GM12878 (cell line): ENCODE results near the gene ATP8B1. TPM values are rescaled to one million over a fixed set of nuclear protein-coding genes. Genes with fewer than 3 reads are reported as not detected.

Experiments used
- ATAC-seq: fragments of 200-7000 bp; cut with Tn5 transposase; 3 replicates; pipeline ENCODE4 v1.9.1; 2020; ENCODE audit warnings: mild to moderate bottlenecking, moderate library complexity
- BruUV-seq: library from RNA; stranded (reverse); fragments of 400-500 nt; replicated peaks from 2 replicates; lab custom pipeline; 2021; lab: Mats Ljungman, UMichigan
- CTCF ChIA-PET: fragments of 300-600 bp; sonication (Branson Sonifier 250); formaldehyde crosslinking; extraction: SDS; loops from one replicate; lab custom pipeline; 2021; ENCODE audit warnings: inconsistent platforms; lab: Yijun Ruan, JAX
- POLR2A ChIA-PET: fragments of 350-600 bp; formaldehyde crosslinking; extraction: SDS; loops from one replicate; lab custom pipeline; 2021; ENCODE audit warnings: inconsistent platforms; lab: Charles Lee
- RAD21 ChIA-PET: fragments of 300-600 bp; sonication (Branson Sonifier 250); formaldehyde crosslinking; loops from one replicate; lab custom pipeline; 2023; ENCODE audit warnings: antibody characterized with exemption; ENCODE audit not compliant: unreplicated experiment; lab: Charles Lee
- SMC1A ChIA-PET: fragments of 300-600 bp; sonication (Branson Sonifier 250); formaldehyde crosslinking; loops from one replicate; lab custom pipeline; 2023; ENCODE audit not compliant: unreplicated experiment, uncharacterized antibody; lab: Charles Lee
- DNase-seq: peaks from one replicate; pipeline ENCODE4 v3.0.0-alpha.2; 2011; ENCODE audit warnings: low read depth, low spot score
- FAIRE-seq: peaks from 3 replicates; lab custom pipeline; 2011; peaks lifted over from hg19 to GRCh38; lab: Jason Lieb, UNC
- H2AFZ ChIP-seq: 2 replicates; pipeline ENCODE4 v1.6.0; 2011; ENCODE audit warnings: low read depth, low read length, control low read depth; ENCODE audit not compliant: control insufficient read depth
- H3K27ac ChIP-seq: 2 replicates; pipeline ENCODE4 v1.5.1; 2011; ENCODE audit warnings: control low read depth; ENCODE audit not compliant: control insufficient read depth, insufficient read depth
- H3K27me3 ChIP-seq, 2 experiments: replicated peaks in 1 of 2; 2 replicates each; pipeline versions ENCODE4 v1.6.0 to v1.6.1; 2011; ENCODE audit warnings: low read length in 1 of 2; ENCODE audit not compliant: control insufficient read depth in 2 of 2, insufficient read depth in 2 of 2
- H3K36me3 ChIP-seq, 2 experiments: 2 replicates each; pipeline ENCODE4 v1.5.1; 2011; ENCODE audit warnings: low read length in 1 of 2; ENCODE audit not compliant: control insufficient read depth in 2 of 2, insufficient read depth in 2 of 2
- H3K4me1 ChIP-seq: 2 replicates; pipeline ENCODE4 v1.6.1; 2011; ENCODE audit warnings: mild to moderate bottlenecking, low read length, moderate library complexity, mixed read lengths; ENCODE audit not compliant: control insufficient read depth, insufficient read depth
- H3K4me2 ChIP-seq: 2 replicates; pipeline ENCODE4 v1.6.0; 2011; ENCODE audit warnings: control low read depth; ENCODE audit not compliant: control insufficient read depth, insufficient read depth
- H3K4me3 ChIP-seq: fragments of 200-600 bp; sonication (generic); 2 replicates; pipeline ENCODE4 v1.5.1; 2016
- H3K79me2 ChIP-seq: 2 replicates; pipeline ENCODE4 v1.6.0; 2011; ENCODE audit warnings: low read length; ENCODE audit not compliant: control insufficient read depth, insufficient read depth
- H3K9ac ChIP-seq: 2 replicates; pipeline ENCODE4 v1.8.0; 2011; ENCODE audit warnings: low read length, control low read depth, mixed read lengths; ENCODE audit not compliant: control insufficient read depth, insufficient read depth
- H3K9me3 ChIP-seq: replicated peaks from 3 replicates; pipeline ENCODE4 v1.5.1; 2011; ENCODE audit warnings: mild to moderate bottlenecking, low read length; ENCODE audit not compliant: control insufficient read depth, insufficient read depth
- H4K20me1 ChIP-seq: 2 replicates; pipeline ENCODE4 v1.6.0; 2011; ENCODE audit not compliant: control insufficient read depth, insufficient read depth
- HDAC6 ChIP-seq: fragments of 200-600 bp; sonication (generic); IDR thresholded peaks from one replicate; pipeline ENCODE4 v1.8.0; 2017; ENCODE audit warnings: antibody characterized with exemption; ENCODE audit not compliant: unreplicated experiment
- MTA2 ChIP-seq: fragments of 450-650 bp; IDR thresholded peaks from 2 replicates; pipeline ENCODE4 v1.6.1; 2016; ENCODE audit warnings: low read depth, mild to moderate bottlenecking, moderate library complexity
- NBN ChIP-seq: fragments of 450-650 bp; IDR thresholded peaks from 2 replicates; pipeline ENCODE4 v1.6.1; 2016
- NKRF ChIP-seq: fragments of 450-650 bp; conservative IDR thresholded peaks from 2 replicates; pipeline ENCODE4 v1.6.1; 2017; ENCODE audit warnings: mild to moderate bottlenecking, moderate library complexity
- RAD21 ChIP-seq: IDR thresholded peaks from 2 replicates; pipeline ENCODE4 v1.6.1; 2011; ENCODE audit warnings: mild to moderate bottlenecking, low read depth, low read length, moderate library complexity; ENCODE audit not compliant: insufficient read depth
- RBBP5 ChIP-seq: fragments of 200-600 bp; sonication (generic); conservative IDR thresholded peaks from 2 replicates; pipeline ENCODE4 v1.6.1; 2016
- SUPT20H ChIP-seq: IDR thresholded peaks from 2 replicates; pipeline ENCODE4 v1.6.1; 2011; ENCODE audit warnings: low read depth, mild to moderate bottlenecking, low read length, moderate library complexity, borderline replicate concordance; ENCODE audit not compliant: control insufficient read depth
- USF1 ChIP-seq: IDR thresholded peaks from 2 replicates; pipeline ENCODE4 v1.6.1; 2011; ENCODE audit warnings: borderline replicate concordance, low read depth, mild to moderate bottlenecking, moderate library complexity, mixed read lengths, low read length; ENCODE audit not compliant: insufficient read depth; ENCODE audit errors: extremely low read length
- WGBS: methylation state at CpG from one replicate; pipeline ENCODE4 v1.1.6; 2016; ENCODE audit warnings: low lambda C conversion rate; ENCODE audit not compliant: insufficient replicate concordance, insufficient coverage; ENCODE audit errors: missing lambda C conversion rate; 5-methylcytosine and 5-hydroxymethylcytosine counted together
- in situ Hi-C: fragments of 300-500 bp; cut with MboI; formaldehyde crosslinking; loops from 9 replicates; pipeline ENCODE4 v1.14.3; 2018; ENCODE audit warnings: mixed read lengths
- intact Hi-C: fragments of 100-400 bp; cut with micrococcal nuclease; formaldehyde crosslinking; loops from one replicate; pipeline ENCODE4 v1.14.2; 2022; ENCODE audit not compliant: unreplicated experiment
- polyA plus RNA-seq, 11 experiments: library from polyadenylated mRNA; depleted of rRNA in 4 of 11; unstranded in 6 of 11; stranded (reverse) in 5 of 11; fragments of >200 nt; fragmentation: Nextera tagmentation in 4 of 11; fragmentation: Illumina TruSeq in 1 of 11; extraction: Ambion mirVana in 4 of 11; extraction: Trizol in 1 of 11; gene quantifications; 1 replicate in 1 of 11; 2 replicates in 10 of 11; pipeline versions ENCODE4 v1.2.1 to v1.2.3, GENCODE V29; 2011 to 2016; ENCODE audit warnings: inconsistent platforms in 2 of 11, missing spikeins in 2 of 11, low read depth in 1 of 11
- total RNA-seq, 4 experiments: library from RNA; depleted of rRNA in 3 of 4; stranded (reverse); fragments of >200 nt in 3 of 4; fragmentation: Illumina TruSeq in 1 of 4; extraction: Trizol in 1 of 4; gene quantifications; 2 replicates each; pipeline versions ENCODE4 v1.2.1 to v1.2.3, GENCODE V29; 2013 to 2021

Gene ATP8B1
- total and polyA plus RNA-seq, 10 of the 15 experiments (the other 5 are each of a cell fraction or from before 2014, with no cell fraction given), result 0.03 to 0.37 (median 0.11) TPM

GRCh38 chr18:57659460-57660102 lies 143.5 kb downstream of the ATP8B1 start (continued):
- TF ChIP-seq HDAC6, result no peak
- no peak for TF ChIP-seq MTA2
- no peak for TF ChIP-seq USF1
- TF ChIP-seq RAD21, result no peak
- TF ChIP-seq NBN, result no peak

GRCh38 chr18:57657542-57657941 lies 145.6 kb downstream of the ATP8B1 start:
- Histone ChIP-seq H3K27me3 (no peaks in the 10 kb centered on the region), H2AFZ (no peak overlapping the region), H3K79me2 (no peaks in the 10 kb centered on the region), H3K9me3 (peaks cover 9% of the 10 kb centered on the region), H3K4me1 (no peaks in the 10 kb centered on the region), H3K27ac (no peak overlapping the region), H3K4me2 (no peak overlapping the region), H4K20me1 (no peaks in the 10 kb centered on the region), H3K4me3 (no peak overlapping the region), H3K36me3 (no peaks in the 10 kb centered on the region), H3K9ac (no peak overlapping the region)
- no peak for DNase-seq
- BruUV-seq, result no TSS peak
- ChIA-PET SMC1A (no interaction called here), CTCF (no interaction called here), POLR2A (no interaction called here), RAD21 (no interaction called here)
- 66% methylated on average over 2 of the region's 2 CpGs for WGBS
- in situ Hi-C loops (no loop called here), intact Hi-C loops (no loop called here)
- FAIRE-seq, result no peak
- TF ChIP-seq NKRF (no peak), RBBP5 (no peak), SUPT20H (no peak)
- no peak for ATAC-seq
